ENCODE data around the gene CCDC61.
A peak's percentile ranks its signal among the peaks of the same experiment; 100 is the strongest.

The CCDC61 gene

DNA sequence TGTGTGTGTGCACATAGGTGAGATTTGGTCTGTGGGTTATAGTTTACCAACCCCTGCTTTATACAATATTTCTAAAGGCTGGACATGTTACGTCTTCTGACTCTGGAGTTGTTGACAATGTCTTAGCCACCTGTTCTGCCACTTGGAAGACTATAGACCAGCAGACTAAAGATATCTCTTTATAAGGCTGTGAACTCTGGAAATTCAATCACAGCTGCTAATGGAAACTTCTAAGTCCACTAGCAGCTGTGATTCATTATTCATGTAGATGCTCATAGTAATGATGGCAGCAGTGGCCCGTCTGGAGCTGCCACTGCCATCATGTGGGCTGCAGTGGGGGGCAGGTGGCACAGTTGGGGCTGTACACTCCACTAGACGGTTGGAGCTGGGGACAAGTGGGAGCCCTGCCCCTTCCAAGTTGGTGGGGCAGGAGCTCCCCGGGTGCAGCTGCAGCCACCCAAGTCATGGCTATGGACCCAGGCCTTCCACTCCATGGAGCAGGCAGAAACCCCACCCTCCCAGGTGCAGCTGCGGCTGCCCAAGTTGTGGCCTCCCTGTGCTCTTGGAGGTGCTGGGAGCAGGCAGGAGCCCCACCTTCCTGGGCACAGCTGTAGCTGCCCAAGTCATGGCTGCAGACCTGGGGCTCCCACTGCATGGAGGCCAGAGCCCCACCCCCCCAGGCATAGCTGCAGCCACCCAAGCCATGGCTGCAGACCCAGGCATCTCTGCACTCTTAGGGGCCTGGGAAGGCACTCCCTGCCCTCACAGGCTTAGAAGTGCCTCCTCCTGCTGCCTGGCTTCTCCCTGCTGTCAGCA lies 36.7 kb downstream of the CCDC61 start:
- CTCF ChIA-PET: interaction anchor here (0.9 to 2.0 kb wide), 3 partner anchors 11 to 233 kb away, joined by 3 to 6 read pairs (median 4); no protein-coding TSS in a partner anchor
- Mint-ChIP-seq H3K36me3 (no peaks in the 10 kb centered on the region), H3K4me3 (no peak overlapping the region), H3K27me3 (peaks cover 15% of the 10 kb centered on the region), H3K9me3 (no peaks in the 10 kb centered on the region), H3K27ac (no peak overlapping the region), H3K4me1 (peaks cover 4% of the 10 kb centered on the region)
- no peak for DNase-seq

DNA sequence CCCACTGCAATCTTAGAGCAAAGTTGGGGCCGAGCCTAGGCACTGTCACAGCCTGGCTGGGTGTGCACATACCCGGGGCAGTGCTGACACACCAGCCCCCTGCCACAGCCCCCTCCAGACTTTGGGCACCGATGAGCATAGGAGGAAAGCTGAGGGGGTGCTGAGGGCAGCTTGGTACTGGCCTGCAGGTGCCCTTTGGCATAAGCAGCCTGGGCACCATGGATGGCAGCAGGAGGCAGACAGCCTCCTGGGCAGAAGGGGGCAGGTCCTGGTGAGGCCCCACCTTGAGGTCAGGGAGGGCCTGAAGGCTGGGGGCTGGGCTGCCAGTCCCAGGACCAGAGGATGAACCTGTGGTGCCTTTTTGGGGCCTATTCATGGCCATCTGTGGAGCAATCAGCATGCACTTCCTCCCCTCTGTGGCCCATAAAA lies 37.3 kb downstream of the CCDC61 start:
- no peak for DNase-seq
- H3K9me3 Mint-ChIP-seq: no peaks in the 10 kb centered on the region
- peaks cover 4% of the 10 kb centered on the region for H3K4me1 Mint-ChIP-seq
- H3K36me3 Mint-ChIP-seq: no peaks in the 10 kb centered on the region
- CTCF ChIA-PET: interaction anchor here (1.1 to 2.0 kb wide), 2 partner anchors 17 to 233 kb away, joined by 4 to 6 read pairs; no protein-coding TSS in a partner anchor
- peaks cover 15% of the 10 kb centered on the region for H3K27me3 Mint-ChIP-seq
- H3K27ac Mint-ChIP-seq: no peak overlapping the region
- no peak overlapping the region for H3K4me3 Mint-ChIP-seq

DNA sequence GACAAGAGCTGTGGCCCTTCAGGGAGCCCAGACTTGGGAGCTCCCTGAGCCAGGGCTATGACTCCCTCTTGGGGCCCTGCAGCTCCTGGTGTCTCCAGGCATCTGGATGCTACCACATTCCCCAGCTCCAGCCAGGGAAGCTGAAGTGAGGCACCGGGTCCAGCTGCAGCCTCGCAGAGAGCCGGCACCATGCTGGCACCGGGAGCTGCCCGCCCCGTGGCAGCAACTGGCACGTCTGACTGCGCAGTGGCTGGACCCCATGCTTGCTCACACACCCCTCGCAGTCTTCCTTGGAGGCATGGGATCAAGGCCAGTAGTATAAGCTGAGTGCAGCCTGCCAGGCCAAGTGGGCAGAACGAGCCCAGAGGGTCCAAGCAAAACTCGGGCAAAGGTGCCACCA lies 38.1 kb downstream of the CCDC61 start:
- Mint-ChIP-seq H3K27me3 (peaks cover 15% of the 10 kb centered on the region), H3K4me3 (no peak overlapping the region), H3K27ac (no peak overlapping the region), H3K36me3 (no peaks in the 10 kb centered on the region), H3K4me1 (peaks cover 4% of the 10 kb centered on the region), H3K9me3 (no peaks in the 10 kb centered on the region)
- DNase-seq: no peak
- CTCF ChIA-PET: interaction anchor here (2.0 kb wide), 1 partner anchor 16 kb away, joined by 6 read pairs; no protein-coding TSS in a partner anchor

DNA sequence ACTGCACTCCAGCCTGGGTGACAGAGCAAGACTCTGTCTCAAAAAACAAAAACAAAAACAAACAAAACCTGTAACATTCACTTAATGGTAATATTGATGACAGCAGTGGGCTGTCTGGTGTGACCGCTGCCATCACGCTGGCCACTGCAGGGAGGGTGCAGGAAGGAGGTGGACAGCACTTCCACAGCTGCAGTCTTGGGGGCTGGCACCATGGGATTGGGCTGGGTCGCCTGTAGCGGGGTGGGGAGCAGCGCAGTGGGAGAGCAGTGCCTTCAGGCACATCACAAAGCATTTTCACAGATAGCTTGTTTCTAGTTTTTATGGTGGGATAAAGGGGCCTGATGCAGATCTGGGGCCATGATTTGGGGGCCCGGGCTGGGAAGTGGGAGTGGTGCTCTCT lies 40.3 kb downstream of the CCDC61 start:
- Mint-ChIP-seq H3K9me3 (no peaks in the 10 kb centered on the region), H3K36me3 (no peaks in the 10 kb centered on the region), H3K27ac (no peak overlapping the region), H3K27me3 (peaks cover 21% of the 10 kb centered on the region), H3K4me1 (no peaks in the 10 kb centered on the region), H3K4me3 (no peak overlapping the region)
- DNase-seq: no peak
- CTCF ChIA-PET: no interaction called here

DNA sequence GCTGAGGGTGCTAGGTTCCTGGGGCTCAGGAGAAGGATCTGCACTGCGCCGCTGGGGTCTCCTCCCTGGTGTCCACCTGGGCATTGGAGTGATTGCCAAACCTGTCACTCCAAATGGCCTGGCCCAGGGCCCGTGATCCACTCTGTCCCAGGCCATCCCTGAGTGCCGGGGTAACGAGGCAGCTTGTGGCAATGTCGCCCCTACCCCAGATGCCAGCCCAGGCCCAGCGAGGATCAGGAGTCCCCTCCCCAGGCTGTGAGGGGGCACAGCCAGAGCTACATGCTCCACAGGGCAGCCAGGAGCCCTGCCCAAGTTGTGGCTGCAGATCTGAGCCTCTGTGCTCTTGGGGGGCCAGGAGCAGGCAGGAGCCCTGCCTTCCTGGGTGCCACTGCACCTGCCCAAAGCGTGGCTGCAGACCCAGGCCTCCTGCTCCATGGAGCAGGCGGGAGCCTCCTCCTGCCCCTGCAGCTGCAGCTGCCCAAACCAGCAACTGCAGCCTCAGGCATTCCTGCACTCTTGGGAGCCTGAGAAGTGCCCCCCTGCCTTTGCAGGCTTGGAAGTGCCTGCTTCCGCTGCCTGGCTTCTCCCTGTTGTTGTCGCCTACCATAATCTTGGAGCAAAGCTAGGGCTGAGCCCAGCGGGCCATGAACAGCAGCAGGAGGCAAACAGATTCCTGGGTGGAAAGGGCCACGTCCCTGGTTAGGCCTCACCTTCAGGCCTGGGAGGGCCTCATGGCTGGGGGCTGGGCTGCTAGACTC lies 40.9 kb downstream of the CCDC61 start:
- Mint-ChIP-seq H3K4me3 (no peak overlapping the region), H3K27ac (no peak overlapping the region), H3K27me3 (peaks cover 24% of the 10 kb centered on the region), H3K9me3 (no peaks in the 10 kb centered on the region), H3K36me3 (no peaks in the 10 kb centered on the region), H3K4me1 (no peaks in the 10 kb centered on the region)
- no peak for DNase-seq
- CTCF ChIA-PET: interaction anchor here (1.0 to 1.4 kb wide), 2 partner anchors 13 to 43 kb away, joined by 3 to 5 read pairs; no protein-coding TSS in a partner anchor

DNA sequence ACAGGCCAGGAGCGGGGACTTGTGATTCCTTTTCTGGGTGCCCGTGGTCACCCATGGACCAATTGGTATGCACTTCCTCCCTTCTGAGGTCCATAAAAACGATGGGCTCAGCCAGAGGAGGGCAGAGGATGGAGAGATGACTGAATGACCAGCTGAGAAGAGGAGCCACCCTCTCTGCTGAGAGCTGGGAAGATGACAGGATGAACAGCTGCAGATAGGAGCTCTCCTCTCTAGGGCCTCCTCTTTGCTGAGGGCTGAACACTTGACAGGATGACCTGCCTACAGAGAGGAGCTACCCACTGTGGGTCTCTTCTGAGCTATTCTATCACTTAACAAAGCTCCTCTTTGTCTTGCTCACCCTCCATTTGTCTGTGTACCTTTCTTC lies 41.5 kb downstream of the CCDC61 start:
- H3K36me3 Mint-ChIP-seq: no peaks in the 10 kb centered on the region
- CTCF ChIA-PET: interaction anchor here (1.0 to 1.4 kb wide), 2 partner anchors 13 to 43 kb away, joined by 3 to 5 read pairs; no protein-coding TSS in a partner anchor

DNA sequence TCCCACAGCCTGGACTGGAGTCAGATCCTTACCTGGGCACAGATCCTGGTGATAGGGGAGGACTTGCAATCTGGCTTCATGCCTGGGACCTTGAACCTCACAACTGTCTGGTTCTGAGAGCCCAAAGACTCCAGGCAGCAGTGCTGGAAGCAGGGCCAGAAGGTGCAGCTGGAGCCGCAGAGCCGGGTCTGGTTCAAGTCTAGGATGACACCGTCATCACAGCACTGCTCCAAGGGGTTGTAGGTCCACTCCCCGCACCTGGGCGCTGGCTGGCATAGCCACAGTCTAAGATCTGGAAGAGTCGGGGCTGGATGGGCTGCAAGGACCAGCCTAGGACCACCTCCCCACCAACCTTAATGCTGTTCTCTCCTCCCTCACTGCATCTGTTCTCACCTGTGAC lies 44.9 kb downstream of the CCDC61 start:
- H3K27ac Mint-ChIP-seq: no peak overlapping the region
- peaks cover 44% of the 10 kb centered on the region for H3K27me3 Mint-ChIP-seq
- H3K4me3 Mint-ChIP-seq: no peak overlapping the region
- no peak for DNase-seq
- no peaks in the 10 kb centered on the region for H3K36me3 Mint-ChIP-seq
- CTCF ChIA-PET: interaction anchor here (0.8 kb wide), 1 partner anchor 12 kb away, joined by 3 read pairs; no protein-coding TSS in a partner anchor
- H3K9me3 Mint-ChIP-seq: no peaks in the 10 kb centered on the region
- no peaks in the 10 kb centered on the region for H3K4me1 Mint-ChIP-seq

More for the DNA sequence above, 41.5 kb downstream of the CCDC61 start:
- Mint-ChIP-seq H3K4me1 (no peaks in the 10 kb centered on the region), H3K4me3 (no peak overlapping the region), H3K27ac (no peak overlapping the region), H3K27me3 (peaks cover 30% of the 10 kb centered on the region), H3K9me3 (no peaks in the 10 kb centered on the region)
- DNase-seq: no peak

DNA sequence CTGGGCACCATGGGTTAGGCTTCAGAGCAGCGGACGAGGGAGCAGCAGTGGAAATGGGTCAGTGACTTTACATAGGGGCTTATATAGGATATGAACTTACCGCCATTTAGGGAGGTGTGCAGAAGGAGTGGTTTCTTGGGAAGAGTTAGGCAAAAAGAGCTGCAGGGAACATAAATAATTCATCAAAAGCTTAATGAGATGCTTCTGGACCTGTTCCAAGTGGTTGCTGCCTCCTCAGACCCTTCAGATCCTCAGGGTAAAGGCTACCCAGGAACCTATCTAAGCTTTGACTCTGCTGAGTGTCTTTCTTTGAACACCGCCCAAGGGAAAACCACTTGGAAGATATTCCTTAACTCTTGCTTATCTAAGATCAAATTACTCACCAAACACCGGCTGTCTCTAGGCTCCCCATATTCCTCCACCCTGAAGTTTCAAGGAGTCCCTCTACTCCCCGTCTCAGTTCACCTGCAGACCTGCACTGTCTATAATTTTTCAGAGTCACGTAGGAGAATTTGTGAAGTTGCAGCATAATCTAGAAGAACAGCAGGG lies 45.8 kb downstream of the CCDC61 start, which contains the start of gene IGFL4:
Gene IGFL4, minus strand, starts transcription at position 51 of the 549 bp plus-strand sequence. Its CDS starts 40 bp downstream, at position 11.
- no peak within 1 kb of the TSS for H3K27ac Mint-ChIP-seq
- H3K4me3 Mint-ChIP-seq: no peak within 1 kb of the TSS
- H3K36me3 Mint-ChIP-seq: no peaks in the 10 kb centered on the region
- no peak for DNase-seq
- no peaks in the 10 kb centered on the region for H3K4me1 Mint-ChIP-seq
- CTCF ChIA-PET: interaction anchor here (0.8 kb wide), 1 partner anchor 12 kb away, joined by 3 read pairs; no protein-coding TSS in a partner anchor
- H3K9me3 Mint-ChIP-seq: no peaks in the 10 kb centered on the region
- peaks cover 48% of the 10 kb centered on the region for H3K27me3 Mint-ChIP-seq

DNA sequence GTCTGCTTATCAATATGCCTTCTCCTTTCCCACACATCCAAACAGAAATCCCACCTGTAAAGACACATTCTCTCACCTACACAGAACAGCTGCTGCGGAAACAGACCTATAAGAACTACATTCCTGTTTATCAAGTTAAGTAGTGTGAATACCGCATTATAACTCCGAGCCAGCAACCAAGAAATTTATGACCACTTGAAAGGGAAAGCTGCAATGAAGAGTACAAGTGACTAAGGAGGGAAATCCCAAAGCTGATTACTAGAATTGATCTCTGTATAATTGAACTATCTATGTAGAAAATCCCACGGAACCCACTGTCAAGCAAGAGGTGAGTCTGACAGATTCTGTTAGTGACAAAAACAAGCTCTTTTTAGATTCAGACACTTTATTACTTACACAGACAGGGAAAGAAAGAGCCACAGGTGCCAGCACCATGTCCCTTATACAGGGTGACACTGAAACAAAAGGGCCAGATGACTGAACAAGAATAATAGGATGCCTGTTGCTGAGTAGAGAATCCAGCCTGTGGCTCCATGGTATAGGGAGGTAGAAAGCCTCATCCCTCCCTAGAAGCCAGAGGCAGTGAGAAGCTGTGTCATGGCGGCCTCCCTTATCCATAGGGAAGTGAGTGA lies 47.1 kb downstream of the CCDC61 start:
- Mint-ChIP-seq H3K36me3 (no peaks in the 10 kb centered on the region), H3K9me3 (no peaks in the 10 kb centered on the region), H3K27me3 (peaks cover 49% of the 10 kb centered on the region), H3K27ac (no peak overlapping the region), H3K4me3 (no peak overlapping the region), H3K4me1 (no peaks in the 10 kb centered on the region)
- CTCF ChIA-PET: interaction anchor here (1.0 to 1.9 kb wide), 4 partner anchors 10 to 36 kb away, joined by 3 to 9 read pairs (median 3); no protein-coding TSS in a partner anchor
- DNase-seq: no peak

DNA sequence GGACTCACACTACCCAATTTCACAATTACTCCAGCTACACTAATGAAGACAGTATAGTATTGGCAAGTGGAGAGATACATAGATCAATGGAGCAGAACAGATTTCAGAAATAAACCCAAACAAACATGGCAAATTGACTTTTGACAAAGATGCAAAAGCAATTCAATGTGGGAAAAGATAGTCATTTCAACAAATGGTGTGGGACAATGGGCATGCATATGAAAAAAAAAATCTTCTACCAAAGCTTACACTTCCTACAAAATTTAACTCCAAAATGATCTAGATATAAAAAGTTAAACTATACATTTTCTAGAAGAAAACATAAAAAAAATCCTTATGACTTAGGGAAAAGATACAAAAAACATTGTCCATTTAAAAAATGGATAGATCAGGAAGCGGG lies 48.3 kb downstream of the CCDC61 start:
- CTCF ChIA-PET: interaction anchor here (1.0 to 1.9 kb wide), 3 partner anchors 9 to 15 kb away, joined by 3 to 9 read pairs (median 3); no protein-coding TSS in a partner anchor
- DNase-seq: no peak
- Mint-ChIP-seq H3K27ac (no peak overlapping the region), H3K27me3 (peaks cover 55% of the 10 kb centered on the region), H3K36me3 (no peaks in the 10 kb centered on the region), H3K4me1 (no peaks in the 10 kb centered on the region), H3K9me3 (no peaks in the 10 kb centered on the region), H3K4me3 (no peak overlapping the region)

DNA sequence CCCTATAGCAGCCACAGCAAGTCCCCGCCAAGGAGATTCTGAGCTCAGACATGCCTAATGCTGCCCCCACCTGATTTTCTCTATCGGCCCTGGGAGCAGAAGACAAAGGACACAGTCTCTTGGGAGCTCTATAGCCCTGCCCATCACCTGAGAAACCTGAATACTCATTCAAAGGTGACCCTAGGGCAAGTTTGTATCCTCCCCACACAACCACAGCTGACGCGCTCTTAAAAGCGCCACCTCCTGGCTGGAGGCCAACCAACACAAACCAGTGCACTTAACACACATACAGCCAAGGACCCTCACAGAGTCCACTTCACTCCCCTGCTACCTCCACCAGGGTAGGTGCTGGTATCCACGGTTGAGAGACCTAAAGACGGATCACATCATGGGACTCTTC lies 54.3 kb downstream of the CCDC61 start:
- Mint-ChIP-seq H3K4me3 (no peak overlapping the region), H3K36me3 (no peaks in the 10 kb centered on the region), H3K4me1 (no peaks in the 10 kb centered on the region), H3K27me3 (peaks cover 46% of the 10 kb centered on the region), H3K9me3 (no peaks in the 10 kb centered on the region), H3K27ac (no peak overlapping the region)
- DNase-seq: peak; percentile 25
- CTCF ChIA-PET: interaction anchor here (1.0 to 1.9 kb wide), 5 partner anchors 13 to 249 kb away, joined by 3 to 6 read pairs (median 4); no protein-coding TSS in a partner anchor

DNA sequence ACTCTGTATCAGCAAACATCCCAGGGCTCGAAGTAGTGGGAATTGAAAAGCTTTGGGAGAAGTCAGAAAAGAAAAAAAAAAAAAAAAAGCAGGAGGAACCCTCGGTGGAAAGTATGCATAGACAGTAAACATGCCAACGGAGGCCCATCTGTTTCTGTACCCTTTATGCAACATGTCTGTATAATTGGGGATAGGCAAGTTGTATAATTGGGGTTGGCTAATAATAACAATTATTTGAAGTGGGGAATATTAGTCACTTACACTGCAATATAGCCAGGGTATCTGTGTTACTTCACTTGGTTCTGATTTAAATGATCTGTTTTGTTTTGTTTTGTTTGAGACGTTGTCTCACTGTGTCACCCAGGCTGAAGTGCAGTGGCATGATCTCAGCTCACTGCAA lies 57.6 kb downstream of the CCDC61 start:
- no peaks in the 10 kb centered on the region for H3K36me3 Mint-ChIP-seq
- no peak for DNase-seq
- no peak overlapping the region for H3K27ac Mint-ChIP-seq
- peaks cover 35% of the 10 kb centered on the region for H3K27me3 Mint-ChIP-seq
- CTCF ChIA-PET: no interaction called here
- no peaks in the 10 kb centered on the region for H3K9me3 Mint-ChIP-seq
- no peak overlapping the region for H3K4me3 Mint-ChIP-seq
- no peaks in the 10 kb centered on the region for H3K4me1 Mint-ChIP-seq

DNA sequence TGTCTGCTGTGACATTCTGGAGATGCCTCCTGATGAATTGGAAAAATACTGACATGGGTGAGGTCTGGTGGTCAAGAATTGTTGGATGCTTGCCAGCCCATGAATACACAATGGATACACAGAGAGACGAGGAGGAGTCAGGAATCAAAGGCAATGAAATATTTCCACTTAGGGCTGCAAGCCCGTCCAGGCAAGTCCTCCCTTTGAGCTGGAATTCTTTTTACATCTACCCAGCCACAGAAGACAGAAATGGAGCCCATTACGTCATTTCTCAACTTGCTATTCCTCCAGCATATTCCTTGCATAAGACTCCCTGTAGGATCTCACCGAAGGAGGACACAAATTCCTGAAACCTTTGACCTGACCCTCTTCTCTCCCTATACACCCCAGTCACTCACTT lies 61.3 kb downstream of the CCDC61 start:
- Mint-ChIP-seq H3K27me3 (peaks cover 29% of the 10 kb centered on the region), H3K27ac (no peak overlapping the region), H3K9me3 (peaks cover 17% of the 10 kb centered on the region), H3K4me1 (no peaks in the 10 kb centered on the region), H3K4me3 (no peak overlapping the region), H3K36me3 (no peaks in the 10 kb centered on the region)
- DNase-seq: no peak
- CTCF ChIA-PET: interaction anchor here (1.2 kb wide), 1 partner anchor 28 kb away, joined by 3 read pairs; no protein-coding TSS in a partner anchor
